ENCODE measurements around the gene PXN.

PXN gene

GRCh38 chr12:120231316-120232011 is 34.1 kb downstream of the PXN start:
- TF ChIP-seq, protein P1, sequence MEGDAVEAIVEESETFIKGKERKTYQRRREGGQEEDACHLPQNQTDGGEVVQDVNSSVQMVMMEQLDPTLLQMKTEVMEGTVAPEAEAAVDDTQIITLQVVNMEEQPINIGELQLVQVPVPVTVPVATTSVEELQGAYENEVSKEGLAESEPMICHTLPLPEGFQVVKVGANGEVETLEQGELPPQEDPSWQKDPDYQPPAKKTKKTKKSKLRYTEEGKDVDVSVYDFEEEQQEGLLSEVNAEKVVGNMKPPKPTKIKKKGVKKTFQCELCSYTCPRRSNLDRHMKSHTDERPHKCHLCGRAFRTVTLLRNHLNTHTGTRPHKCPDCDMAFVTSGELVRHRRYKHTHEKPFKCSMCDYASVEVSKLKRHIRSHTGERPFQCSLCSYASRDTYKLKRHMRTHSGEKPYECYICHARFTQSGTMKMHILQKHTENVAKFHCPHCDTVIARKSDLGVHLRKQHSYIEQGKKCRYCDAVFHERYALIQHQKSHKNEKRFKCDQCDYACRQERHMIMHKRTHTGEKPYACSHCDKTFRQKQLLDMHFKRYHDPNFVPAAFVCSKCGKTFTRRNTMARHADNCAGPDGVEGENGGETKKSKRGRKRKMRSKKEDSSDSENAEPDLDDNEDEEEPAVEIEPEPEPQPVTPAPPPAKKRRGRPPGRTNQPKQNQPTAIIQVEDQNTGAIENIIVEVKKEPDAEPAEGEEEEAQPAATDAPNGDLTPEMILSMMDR (IDR thresholded peaks at IDR 0.05): no peak

DNA sequence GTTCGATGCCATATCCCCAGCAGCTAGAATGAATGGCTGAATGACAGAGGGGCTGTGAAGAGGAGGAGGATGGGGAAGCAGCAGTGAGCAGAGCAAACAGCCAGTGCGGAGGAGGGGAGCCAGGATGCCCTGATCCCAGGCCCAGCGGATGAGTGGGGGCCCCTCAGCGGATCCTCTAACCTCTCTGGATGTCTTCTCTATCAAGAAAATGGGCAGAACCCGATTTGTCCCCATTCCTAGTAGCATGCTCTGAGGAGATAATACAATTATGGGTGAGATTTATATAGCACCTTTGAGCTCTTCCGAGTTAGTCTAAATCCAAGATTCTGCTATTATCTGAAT is 34.6 kb downstream of the PXN start:
- TF ChIP-seq, protein P1 (IDR thresholded peaks at IDR 0.05): no peak

DNA sequence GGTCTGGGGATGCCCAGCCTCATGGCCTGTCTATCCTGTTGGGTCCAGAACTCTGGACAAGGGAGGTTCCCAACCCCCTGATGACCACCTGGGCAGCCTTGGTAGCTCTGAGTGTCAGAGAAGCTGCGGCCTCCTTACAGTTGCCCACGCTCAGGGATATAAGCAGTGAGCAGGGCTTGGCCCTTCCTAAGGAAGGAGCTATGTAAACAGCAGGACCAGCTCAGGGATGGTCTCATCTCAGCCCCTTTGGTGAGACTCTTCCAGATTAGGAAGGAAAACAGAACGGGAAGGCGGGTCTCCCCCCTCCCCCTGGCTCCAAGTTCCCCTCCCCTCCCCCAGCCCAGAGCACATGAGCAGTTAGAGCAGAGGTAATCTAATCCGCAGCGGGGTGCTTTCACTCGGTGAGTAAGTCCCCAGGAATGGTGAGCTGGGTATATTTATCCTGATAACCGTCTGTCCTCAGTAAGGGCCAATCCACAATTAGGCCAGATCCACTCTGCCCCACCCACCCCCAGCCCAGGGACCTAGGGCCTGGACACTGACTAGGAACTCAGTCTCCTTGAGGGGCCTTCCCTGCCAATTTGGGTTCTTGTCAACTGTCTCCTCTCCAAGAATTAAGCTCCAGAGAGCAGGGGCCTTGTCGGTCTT is 35.1 kb downstream of the PXN start:
- TF ChIP-seq, protein P1 (IDR thresholded peaks at IDR 0.05): no peak

- TF ChIP-seq, protein P1 (IDR thresholded peaks at IDR 0.05): no peak; the same call in 1 of the 2 replicates
Observed at GRCh38 chr12:120229487-120230325, 35.8 kb downstream of the PXN start.

DNA sequence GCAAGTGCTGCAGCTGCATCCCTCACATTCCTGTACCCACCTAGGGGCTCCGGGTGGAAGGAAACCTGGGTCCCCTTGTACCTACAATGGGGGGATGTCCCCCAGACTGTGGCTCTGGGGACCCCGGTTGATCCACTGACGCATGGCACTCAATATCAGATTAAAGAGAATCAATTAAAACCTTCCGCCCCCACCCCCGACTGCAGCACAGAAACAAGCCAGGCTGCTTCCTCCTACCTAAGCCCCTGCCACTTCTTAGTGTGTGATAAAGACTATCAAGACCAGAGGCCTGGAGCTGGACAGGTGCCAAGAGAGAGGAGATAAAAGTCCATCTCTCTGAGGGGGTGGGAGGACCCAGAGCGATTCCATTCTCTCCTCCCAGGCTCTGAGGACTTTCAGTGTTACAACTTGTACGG is 36.5 kb downstream of the PXN start:
- TF ChIP-seq, protein P1 (IDR thresholded peaks at IDR 0.05): no peak

GRCh38 chr12:120228291-120229070 is 37.0 kb downstream of the PXN start:
- TF ChIP-seq, protein P1 (IDR thresholded peaks at IDR 0.05): peak; percentile 96

- TF ChIP-seq, protein P1 (IDR thresholded peaks at IDR 0.05): no peak
Observed at GRCh38 chr12:120228041-120228290, 37.6 kb downstream of the PXN start.

Measured in LNCAP (cell line).